Neutrophil (primary cell): ENCODE data around the gene GCGR.

Experiments used
- H3K27ac ChIP-seq: fragments of 200-600 bp; sonication (generic); 2 replicates; pipeline ENCODE4 v1.5.1; 2016; ENCODE audit warnings: mild to moderate bottlenecking, moderate library complexity
- H3K27me3 ChIP-seq: fragments of 200-600 bp; sonication (generic); 2 replicates; pipeline ENCODE4 v1.6.0; 2016; ENCODE audit warnings: mild to moderate bottlenecking
- H3K36me3 ChIP-seq: fragments of 200-600 bp; sonication (generic); 2 replicates; pipeline ENCODE4 v1.5.1; 2017
- H3K4me1 ChIP-seq, 2 experiments: fragments of 200-600 bp in 1 of 2; sonication (generic) in 1 of 2; 1 replicate in 1 of 2; 2 replicates in 1 of 2; pipeline versions ENCODE4 v1.5.1 to v1.6.1; 2013 to 2016; ENCODE audit warnings: low read depth in 1 of 2, low read length in 1 of 2, mild to moderate bottlenecking in 1 of 2, moderate library complexity in 1 of 2; ENCODE audit not compliant: control insufficient read depth in 1 of 2, insufficient read depth in 1 of 2
- H3K4me3 ChIP-seq, 2 experiments: fragments of 200-600 bp in 1 of 2; sonication (generic) in 1 of 2; 1 replicate in 1 of 2; 2 replicates in 1 of 2; pipeline ENCODE4 v1.5.1; 2013 to 2016; ENCODE audit warnings: low read depth in 1 of 2, low read length in 1 of 2, mild to moderate bottlenecking in 1 of 2, moderate library complexity in 1 of 2
- H3K9me3 ChIP-seq: fragments of 200-600 bp; sonication (generic); 2 replicates; pipeline ENCODE4 v1.5.1; 2016
- TF ChIP-seq, protein P1 (sequence below): fragments of 200-600 bp; sonication (generic); IDR thresholded peaks from 2 replicates; pipeline ENCODE4 v1.5.1; 2016; ENCODE audit warnings: antibody characterized with exemption

Gene GCGR

DNA sequence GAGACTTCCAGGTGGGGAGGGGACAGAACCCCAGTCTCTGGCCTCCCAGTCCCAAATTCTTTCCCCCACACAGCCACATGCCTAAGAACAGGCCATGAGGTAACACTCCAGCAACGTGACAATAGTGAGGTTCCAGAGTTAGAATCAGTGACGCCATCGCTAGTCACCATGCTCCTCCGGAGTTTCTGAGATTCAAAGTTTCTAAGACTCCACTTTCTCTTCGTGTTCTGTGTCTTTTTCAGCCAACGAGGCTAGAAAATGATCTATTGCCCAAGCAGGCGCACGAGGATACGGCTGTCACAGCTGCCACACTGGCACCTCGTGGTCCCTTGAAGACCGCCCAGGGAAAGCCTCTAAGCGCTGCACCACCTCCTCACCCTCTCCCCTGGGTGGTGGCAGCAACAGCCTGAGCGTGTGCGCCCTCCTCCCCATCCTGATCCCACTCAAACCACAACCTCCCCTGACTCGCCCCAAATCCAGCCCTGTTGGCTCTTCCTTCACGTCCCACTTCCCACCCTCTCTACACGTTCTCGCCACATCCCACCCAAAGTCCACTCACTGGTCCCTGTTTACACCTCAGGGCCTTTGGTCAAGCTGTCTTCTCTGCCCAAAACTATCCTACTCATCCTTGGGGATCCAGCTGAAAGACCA, 28.1 kb downstream of the GCGR start:
- peaks cover 38 to 42% of the 10 kb centered on the region in 2 experiments for H3K4me1 ChIP-seq

DNA sequence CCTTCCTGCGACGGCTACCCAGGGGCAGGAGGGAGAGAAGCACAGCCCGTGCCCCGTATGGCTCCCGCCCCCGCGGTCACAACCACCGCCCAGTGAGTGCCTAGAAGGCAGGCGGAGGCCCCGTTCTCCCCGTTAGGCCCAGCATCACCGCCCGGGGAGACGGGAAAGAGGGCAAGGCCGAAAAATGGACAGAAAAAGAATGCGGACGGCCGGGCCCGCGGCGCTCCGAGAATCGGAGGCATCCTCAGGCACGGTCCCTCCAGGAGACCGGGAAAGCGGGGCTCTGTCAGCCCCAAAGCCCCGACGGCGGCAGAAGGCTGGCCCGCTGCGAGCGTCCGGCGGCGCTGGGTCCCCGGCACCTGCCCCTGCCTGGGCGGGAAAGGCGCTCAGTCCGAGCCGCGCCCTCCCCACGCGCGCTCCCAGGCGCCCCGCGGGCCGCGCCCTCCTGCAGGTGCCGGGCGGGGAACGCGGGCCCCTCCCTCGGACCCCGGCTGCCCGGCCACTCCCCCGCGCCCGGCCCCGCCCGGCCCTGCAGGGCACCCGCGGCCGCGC, 28.7 kb downstream of the GCGR start:
- Histone ChIP-seq H3K36me3 (no peaks in the 10 kb centered on the region), H3K4me3 (peak overlapping the region; percentile 73 to 78), H3K4me1 (peaks cover 44 to 49% of the 10 kb centered on the region in 2 experiments), H3K27me3 (no peaks in the 10 kb centered on the region), H3K27ac (peak overlapping the region; percentile 95), H3K9me3 (no peaks in the 10 kb centered on the region)
- TF ChIP-seq, protein P1, sequence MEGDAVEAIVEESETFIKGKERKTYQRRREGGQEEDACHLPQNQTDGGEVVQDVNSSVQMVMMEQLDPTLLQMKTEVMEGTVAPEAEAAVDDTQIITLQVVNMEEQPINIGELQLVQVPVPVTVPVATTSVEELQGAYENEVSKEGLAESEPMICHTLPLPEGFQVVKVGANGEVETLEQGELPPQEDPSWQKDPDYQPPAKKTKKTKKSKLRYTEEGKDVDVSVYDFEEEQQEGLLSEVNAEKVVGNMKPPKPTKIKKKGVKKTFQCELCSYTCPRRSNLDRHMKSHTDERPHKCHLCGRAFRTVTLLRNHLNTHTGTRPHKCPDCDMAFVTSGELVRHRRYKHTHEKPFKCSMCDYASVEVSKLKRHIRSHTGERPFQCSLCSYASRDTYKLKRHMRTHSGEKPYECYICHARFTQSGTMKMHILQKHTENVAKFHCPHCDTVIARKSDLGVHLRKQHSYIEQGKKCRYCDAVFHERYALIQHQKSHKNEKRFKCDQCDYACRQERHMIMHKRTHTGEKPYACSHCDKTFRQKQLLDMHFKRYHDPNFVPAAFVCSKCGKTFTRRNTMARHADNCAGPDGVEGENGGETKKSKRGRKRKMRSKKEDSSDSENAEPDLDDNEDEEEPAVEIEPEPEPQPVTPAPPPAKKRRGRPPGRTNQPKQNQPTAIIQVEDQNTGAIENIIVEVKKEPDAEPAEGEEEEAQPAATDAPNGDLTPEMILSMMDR: no peak

More for the DNA sequence above, 28.1 kb downstream of the GCGR start:
- no peaks in the 10 kb centered on the region for H3K36me3 ChIP-seq
- TF ChIP-seq, protein P1: no peak
- no peaks in the 10 kb centered on the region for H3K27me3 ChIP-seq
- H3K27ac ChIP-seq: peak overlapping the region; percentile 95
- peak overlapping the region; percentile 73 to 78 for H3K4me3 ChIP-seq
- no peaks in the 10 kb centered on the region for H3K9me3 ChIP-seq

DNA sequence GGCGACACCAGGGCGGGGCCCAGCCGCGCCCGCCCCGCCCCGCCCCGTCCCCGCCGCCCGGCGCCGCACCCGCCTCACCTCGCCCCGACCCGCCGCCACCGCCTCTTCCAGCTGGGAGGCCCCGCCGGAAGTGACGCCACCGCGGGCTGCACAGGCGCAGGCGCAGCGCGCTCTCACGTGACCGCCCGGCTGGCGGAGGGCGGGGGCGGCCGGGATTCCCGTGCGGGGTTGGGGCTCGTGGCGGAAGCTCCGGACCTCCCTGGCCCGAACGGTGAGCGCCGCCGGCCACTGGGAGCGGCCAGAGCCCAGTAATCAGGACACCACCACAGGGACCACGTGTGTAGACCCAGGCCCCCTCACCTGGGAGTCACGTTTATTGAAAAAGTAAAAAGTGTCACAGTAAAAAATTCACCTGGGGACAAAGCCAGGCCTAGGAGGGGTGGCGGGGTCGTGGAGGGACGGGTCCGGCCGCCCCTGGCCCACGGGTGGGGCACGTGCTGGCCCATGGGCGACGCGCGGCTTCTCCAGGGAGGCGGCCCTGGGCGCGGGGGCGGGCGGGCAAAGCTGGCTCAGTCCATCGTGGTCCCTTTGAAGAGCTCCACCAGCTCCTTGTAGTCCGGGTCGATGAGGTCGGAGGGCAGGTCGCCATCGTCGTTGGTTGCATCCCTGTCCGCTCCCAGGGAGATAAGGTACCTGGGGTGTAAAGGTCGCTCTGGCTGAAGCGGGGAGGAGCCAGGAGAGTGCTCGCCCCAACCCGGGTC, 29.4 kb downstream of the GCGR start, which contains the start of gene MCRIP1:
Gene MCRIP1 (minus strand): TSS at position 132 of the 761 bp plus-strand sequence. CDS start 8,785 bp downstream, outside the sequence.
- Histone ChIP-seq H3K27ac (peak within 1 kb of the TSS; percentile 95), H3K9me3 (no peaks in the 10 kb centered on the region), H3K4me1 (peaks cover 51 to 53% of the 10 kb centered on the region in 2 experiments), H3K36me3 (no peaks in the 10 kb centered on the region), H3K4me3 (peak within 1 kb of the TSS; percentile 78), H3K27me3 (no peaks in the 10 kb centered on the region)
- TF ChIP-seq, protein P1: peak; percentile 44

DNA sequence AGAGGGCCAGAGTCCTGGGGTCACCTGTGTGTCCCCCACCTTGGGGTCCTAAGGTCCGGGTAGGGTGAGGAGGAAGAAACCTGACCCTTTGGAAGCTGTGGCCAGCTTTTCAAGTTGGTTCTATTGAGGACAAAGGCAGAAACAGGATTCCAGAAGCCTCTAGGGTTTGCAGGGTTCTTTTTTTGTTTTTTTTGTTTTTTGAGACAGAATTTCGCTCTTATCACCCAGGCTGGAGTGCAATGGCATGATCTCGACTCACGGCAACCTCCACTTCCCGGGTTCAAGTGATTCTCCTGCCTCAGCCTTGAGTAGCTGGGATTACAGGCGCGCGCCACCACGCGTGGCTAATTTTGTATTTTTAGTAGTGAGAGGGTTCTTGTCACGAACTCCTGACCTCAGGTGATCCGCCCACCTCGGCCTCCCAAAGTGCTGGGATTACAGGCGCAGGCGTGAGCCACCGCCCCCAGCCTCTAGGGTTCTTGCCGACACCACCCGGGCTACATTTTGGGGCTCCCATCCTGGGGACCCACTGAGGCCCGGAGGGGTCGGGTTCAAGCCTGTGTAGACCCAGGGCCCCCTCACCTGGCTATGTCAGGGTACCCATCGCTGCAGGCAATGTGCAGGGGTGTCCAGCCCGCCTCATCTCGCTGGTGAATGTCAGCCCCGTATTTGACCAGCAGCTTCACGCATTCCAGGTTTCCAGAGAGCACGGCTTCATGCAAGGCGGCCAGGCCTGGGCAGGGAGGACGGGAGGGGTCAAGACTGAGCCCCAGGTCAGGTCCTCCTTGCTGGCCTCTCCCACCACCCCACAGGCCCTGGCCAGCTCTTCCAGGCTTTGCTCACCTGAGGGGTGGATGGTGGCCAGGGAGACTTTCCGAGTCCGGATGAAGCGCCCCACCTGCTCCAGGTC, 30.2 kb downstream of the GCGR start:
- Histone ChIP-seq H3K27ac (peak overlapping the region; percentile 95), H3K4me1 (peaks cover 59 to 60% of the 10 kb centered on the region in 2 experiments)
- TF ChIP-seq, protein P1: no peak

DNA sequence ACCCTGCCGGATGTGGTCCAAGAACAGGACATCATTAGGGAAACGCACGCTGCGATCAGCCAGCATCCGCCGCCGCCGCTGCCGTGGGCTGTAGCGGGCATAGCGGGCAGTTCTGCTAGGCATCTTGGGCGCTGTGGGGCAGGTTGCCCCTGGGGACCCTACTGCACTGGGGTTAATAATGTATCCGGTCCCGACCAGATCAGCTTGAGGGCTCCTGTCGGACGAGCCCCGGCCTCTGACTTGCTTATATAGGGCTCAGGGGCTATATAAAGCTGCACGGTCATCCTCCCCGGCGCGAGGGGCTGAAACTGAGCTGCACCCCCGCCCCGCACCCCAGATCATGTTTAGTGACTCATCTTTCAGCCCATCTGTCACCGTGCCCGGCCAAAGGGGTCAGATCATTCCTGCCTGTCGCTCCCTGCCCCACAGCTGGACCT, 30.9 kb downstream of the GCGR start, which contains the start of gene PPP1R27:
Gene PPP1R27 (minus strand): TSS at position 220 of the 437 bp plus-strand sequence. CDS start 97 bp downstream, at position 123.
- no peaks in the 10 kb centered on the region for H3K9me3 ChIP-seq
- H3K27ac ChIP-seq: peak within 1 kb of the TSS; percentile 95
- H3K4me3 ChIP-seq: peak within 1 kb of the TSS in 1 of 2 experiments; percentile 65
- H3K36me3 ChIP-seq: no peaks in the 10 kb centered on the region
- TF ChIP-seq, protein P1: no peak
- peaks cover 61 to 64% of the 10 kb centered on the region in 2 experiments for H3K4me1 ChIP-seq
- no peaks in the 10 kb centered on the region for H3K27me3 ChIP-seq

More for the DNA sequence above, 30.2 kb downstream of the GCGR start:
- no peaks in the 10 kb centered on the region for H3K9me3 ChIP-seq
- no peaks in the 10 kb centered on the region for H3K36me3 ChIP-seq
- H3K4me3 ChIP-seq: peak overlapping the region; percentile 65 to 78
- no peaks in the 10 kb centered on the region for H3K27me3 ChIP-seq
